Measurements from ENCODE around the gene POU2F3. TPM values are rescaled to one million over a fixed set of nuclear protein-coding genes. Genes with fewer than 3 reads are reported as not detected.

The POU2F3 gene
- total RNA-seq, 1 experiment from 2014 or later = 2.6 TPM

GRCh38 chr11:120357620-120358019, 117.7 kb downstream of the POU2F3 start:
- Mint-ChIP-seq H3K27ac (ENCODE audit: unreplicated experiment) (no peak overlapping the region), H3K4me1 (ENCODE audit: low read depth, unreplicated experiment) (peaks cover 22% of the 10 kb centered on the region), H3K9me3 (ENCODE audit: low read depth, unreplicated experiment) (no peaks in the 10 kb centered on the region), H3K36me3 (ENCODE audit: insufficient read depth, unreplicated experiment) (no peaks in the 10 kb centered on the region), H3K27me3 (ENCODE audit: unreplicated experiment) (no peaks in the 10 kb centered on the region), H3K4me3 (ENCODE audit: low read depth, unreplicated experiment) (no peak overlapping the region)
- BruUV-seq (replicated peaks) = no TSS peak
- DNase-seq = no peak
- TF ChIP-seq, protein P1, sequence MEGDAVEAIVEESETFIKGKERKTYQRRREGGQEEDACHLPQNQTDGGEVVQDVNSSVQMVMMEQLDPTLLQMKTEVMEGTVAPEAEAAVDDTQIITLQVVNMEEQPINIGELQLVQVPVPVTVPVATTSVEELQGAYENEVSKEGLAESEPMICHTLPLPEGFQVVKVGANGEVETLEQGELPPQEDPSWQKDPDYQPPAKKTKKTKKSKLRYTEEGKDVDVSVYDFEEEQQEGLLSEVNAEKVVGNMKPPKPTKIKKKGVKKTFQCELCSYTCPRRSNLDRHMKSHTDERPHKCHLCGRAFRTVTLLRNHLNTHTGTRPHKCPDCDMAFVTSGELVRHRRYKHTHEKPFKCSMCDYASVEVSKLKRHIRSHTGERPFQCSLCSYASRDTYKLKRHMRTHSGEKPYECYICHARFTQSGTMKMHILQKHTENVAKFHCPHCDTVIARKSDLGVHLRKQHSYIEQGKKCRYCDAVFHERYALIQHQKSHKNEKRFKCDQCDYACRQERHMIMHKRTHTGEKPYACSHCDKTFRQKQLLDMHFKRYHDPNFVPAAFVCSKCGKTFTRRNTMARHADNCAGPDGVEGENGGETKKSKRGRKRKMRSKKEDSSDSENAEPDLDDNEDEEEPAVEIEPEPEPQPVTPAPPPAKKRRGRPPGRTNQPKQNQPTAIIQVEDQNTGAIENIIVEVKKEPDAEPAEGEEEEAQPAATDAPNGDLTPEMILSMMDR (IDR thresholded peaks at IDR 0.05; ENCODE audit: unreplicated experiment) = no peak
- CTCF ChIA-PET = no interaction called here
- intact Hi-C loops (cut with micrococcal nuclease; ENCODE audit: unreplicated experiment) = no loop called here

GRCh38 chr11:120358729-120359128, 118.8 kb downstream of the POU2F3 start:
- Mint-ChIP-seq H3K9me3 (ENCODE audit: low read depth, unreplicated experiment) (no peaks in the 10 kb centered on the region), H3K27ac (ENCODE audit: unreplicated experiment) (no peak overlapping the region), H3K27me3 (ENCODE audit: unreplicated experiment) (no peaks in the 10 kb centered on the region), H3K36me3 (ENCODE audit: insufficient read depth, unreplicated experiment) (no peaks in the 10 kb centered on the region), H3K4me1 (ENCODE audit: low read depth, unreplicated experiment) (peaks cover 19% of the 10 kb centered on the region), H3K4me3 (ENCODE audit: low read depth, unreplicated experiment) (no peak overlapping the region)
- no TSS peak for BruUV-seq (replicated peaks)
- TF ChIP-seq, protein P1 (IDR thresholded peaks at IDR 0.05; ENCODE audit: unreplicated experiment) = no peak
- CTCF ChIA-PET = no interaction called here
- intact Hi-C loops (cut with micrococcal nuclease; ENCODE audit: unreplicated experiment) = no loop called here
- no peak for DNase-seq

GRCh38 chr11:120363436-120363835, 123.5 kb downstream of the POU2F3 start:
- H3K27me3 Mint-ChIP-seq (ENCODE audit: unreplicated experiment) = no peaks in the 10 kb centered on the region
- BruUV-seq (replicated peaks) = no TSS peak
- H3K9me3 Mint-ChIP-seq (ENCODE audit: low read depth, unreplicated experiment) = no peaks in the 10 kb centered on the region
- intact Hi-C loops (cut with micrococcal nuclease; ENCODE audit: unreplicated experiment) = no loop called here
- no peak overlapping the region for H3K4me3 Mint-ChIP-seq (ENCODE audit: low read depth, unreplicated experiment)
- H3K36me3 Mint-ChIP-seq (ENCODE audit: insufficient read depth, unreplicated experiment) = no peaks in the 10 kb centered on the region
- CTCF ChIA-PET = no interaction called here
- DNase-seq = no peak
- H3K4me1 Mint-ChIP-seq (ENCODE audit: low read depth, unreplicated experiment) = no peaks in the 10 kb centered on the region
- H3K27ac Mint-ChIP-seq (ENCODE audit: unreplicated experiment) = no peak overlapping the region
- TF ChIP-seq, protein P1 (IDR thresholded peaks at IDR 0.05; ENCODE audit: unreplicated experiment) = no peak

DNA sequence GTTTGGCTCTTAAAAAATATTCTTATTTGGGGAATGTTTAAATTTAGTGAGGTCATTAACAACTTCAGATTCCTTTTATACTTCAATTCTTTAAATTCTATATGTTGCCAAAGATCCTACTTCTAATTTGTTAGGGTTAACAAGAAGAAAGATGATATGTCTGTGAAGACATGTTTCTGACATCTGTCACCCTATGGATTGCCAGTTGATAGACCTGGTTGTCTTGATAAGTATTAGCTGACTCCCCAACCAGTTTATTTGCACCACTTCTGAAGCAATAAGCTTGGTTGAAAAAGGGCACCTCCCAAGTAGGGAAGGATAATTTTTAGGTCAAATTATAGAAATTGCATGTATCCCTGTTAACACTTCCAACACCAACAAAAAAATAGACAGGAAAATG, 125.6 kb downstream of the POU2F3 start:
- Mint-ChIP-seq H3K9me3 (ENCODE audit: low read depth, unreplicated experiment) (no peaks in the 10 kb centered on the region), H3K36me3 (ENCODE audit: insufficient read depth, unreplicated experiment) (no peaks in the 10 kb centered on the region), H3K27me3 (ENCODE audit: unreplicated experiment) (no peaks in the 10 kb centered on the region), H3K4me3 (ENCODE audit: low read depth, unreplicated experiment) (no peak overlapping the region), H3K4me1 (ENCODE audit: low read depth, unreplicated experiment) (no peaks in the 10 kb centered on the region), H3K27ac (ENCODE audit: unreplicated experiment) (no peak overlapping the region)
- DNase-seq = no peak
- TF ChIP-seq, protein P1 (IDR thresholded peaks at IDR 0.05; ENCODE audit: unreplicated experiment) = no peak
- no TSS peak for BruUV-seq (replicated peaks)
- intact Hi-C loops (cut with micrococcal nuclease; ENCODE audit: unreplicated experiment) = no loop called here
- CTCF ChIA-PET = no interaction called here

Other genes with a start within 250 kb of the POU2F3 start
- gene TRIM29, start 102.0 kb upstream of the POU2F3 start, total RNA-seq (2022) = 2.1 and 3.3 TPM in 2 replicates
- gene OAF, start 29.1 kb upstream of the POU2F3 start, total RNA-seq (2022) = 11.3 and 11.6 TPM in 2 replicates
- gene TLCD5, start 85.2 kb downstream of the POU2F3 start, total RNA-seq (2022) = 4.9 and 5.9 TPM in 2 replicates
- 50.0 and 55.2 TPM in 2 replicates for gene ARHGEF12, start 96.3 kb downstream of the POU2F3 start, total RNA-seq (2022)

Measured in Calu3 (cell line).